ENCODE measurements around the gene CNTLN. TPM values are rescaled to one million over a fixed set of nuclear protein-coding genes. Genes with fewer than 3 reads are reported as not detected.

CNTLN gene
- total and polyA plus RNA-seq, 2 experiments from 2014 or later = 17.7 to 21.8 TPM

DNA sequence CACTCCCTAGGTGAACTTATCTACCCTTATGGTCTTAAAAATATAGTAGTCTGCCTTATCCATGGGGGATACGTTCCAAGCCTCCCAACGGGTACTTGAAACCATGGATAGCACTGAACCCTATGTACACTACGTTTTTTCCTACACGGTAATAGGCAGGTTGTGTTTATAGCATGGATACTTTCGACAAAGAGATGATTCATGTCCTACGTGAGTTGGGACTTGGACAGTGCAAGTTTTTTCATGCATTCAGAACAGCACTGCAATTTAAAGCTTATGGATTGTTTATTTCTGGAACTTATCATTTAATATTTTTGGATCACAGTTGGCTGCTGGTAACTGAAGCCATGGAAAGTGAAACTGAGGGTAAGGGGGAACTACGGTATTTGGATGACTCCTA lies 88.1 kb downstream of the CNTLN start:
- Mint-ChIP-seq H3K4me1 (no peaks in the 10 kb centered on the region; the same call in 2 of the 3 replicates), H3K36me3 (ENCODE audit: low read depth) (no peaks in the 10 kb centered on the region), H3K27me3 (ENCODE audit: insufficient read depth, low read depth, poor library complexity) (no peaks in the 10 kb centered on the region), H3K9me3 (no peaks in the 10 kb centered on the region), H3K27ac (no peak overlapping the region), H3K4me3 (no peak overlapping the region)
- no peaks in the 10 kb centered on the region for H3K27me3 ChIP-seq (ENCODE audit: insufficient read depth)
- ATAC-seq (no peak), DNase-seq (ENCODE audit: low spot score) (no peak)
- H3K4me3 ChIP-seq = no peak overlapping the region
- TF ChIP-seq CREB1 (CRISPR knock-in tag; IDR thresholded peaks at IDR 0.05; ENCODE audit: low read depth) (no peak), EZH2 (IDR thresholded peaks at IDR 0.05; ENCODE audit: low read depth, unreplicated experiment) (no peak), JUNB (IDR thresholded peaks at IDR 0.05; ENCODE audit: unreplicated experiment) (no peak), EZH2phosphoT487 (IDR thresholded peaks at IDR 0.05; ENCODE audit: unreplicated experiment) (no peak)
- TF ChIP-seq, protein P1, sequence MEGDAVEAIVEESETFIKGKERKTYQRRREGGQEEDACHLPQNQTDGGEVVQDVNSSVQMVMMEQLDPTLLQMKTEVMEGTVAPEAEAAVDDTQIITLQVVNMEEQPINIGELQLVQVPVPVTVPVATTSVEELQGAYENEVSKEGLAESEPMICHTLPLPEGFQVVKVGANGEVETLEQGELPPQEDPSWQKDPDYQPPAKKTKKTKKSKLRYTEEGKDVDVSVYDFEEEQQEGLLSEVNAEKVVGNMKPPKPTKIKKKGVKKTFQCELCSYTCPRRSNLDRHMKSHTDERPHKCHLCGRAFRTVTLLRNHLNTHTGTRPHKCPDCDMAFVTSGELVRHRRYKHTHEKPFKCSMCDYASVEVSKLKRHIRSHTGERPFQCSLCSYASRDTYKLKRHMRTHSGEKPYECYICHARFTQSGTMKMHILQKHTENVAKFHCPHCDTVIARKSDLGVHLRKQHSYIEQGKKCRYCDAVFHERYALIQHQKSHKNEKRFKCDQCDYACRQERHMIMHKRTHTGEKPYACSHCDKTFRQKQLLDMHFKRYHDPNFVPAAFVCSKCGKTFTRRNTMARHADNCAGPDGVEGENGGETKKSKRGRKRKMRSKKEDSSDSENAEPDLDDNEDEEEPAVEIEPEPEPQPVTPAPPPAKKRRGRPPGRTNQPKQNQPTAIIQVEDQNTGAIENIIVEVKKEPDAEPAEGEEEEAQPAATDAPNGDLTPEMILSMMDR (conservative IDR thresholded peaks at IDR 0.05; ENCODE audit: low read depth in 2 of 2) = no peak
- H3K27ac ChIP-seq (ENCODE audit: low read depth) = no peak overlapping the region
- H3K4me2 ChIP-seq = no peak overlapping the region
- H3K4me1 ChIP-seq (ENCODE audit: insufficient read depth) = peaks cover 9% of the 10 kb centered on the region
- no peaks in the 10 kb centered on the region for H3K9me2 ChIP-seq (ENCODE audit: insufficient read depth)
- peaks cover 3% of the 10 kb centered on the region; the same call in 1 of the 2 replicates for H3K79me2 ChIP-seq (replicated peaks; ENCODE audit: insufficient read depth)
- H2AFZ ChIP-seq = no peak overlapping the region
- H3F3A ChIP-seq (replicated peaks; ENCODE audit: low read depth) = no peaks in the 10 kb centered on the region
- no peaks in the 10 kb centered on the region for H3K36me3 ChIP-seq (ENCODE audit: insufficient read depth)
- H4K20me1 ChIP-seq (replicated peaks; ENCODE audit: insufficient read depth) = no peaks in the 10 kb centered on the region

DNA sequence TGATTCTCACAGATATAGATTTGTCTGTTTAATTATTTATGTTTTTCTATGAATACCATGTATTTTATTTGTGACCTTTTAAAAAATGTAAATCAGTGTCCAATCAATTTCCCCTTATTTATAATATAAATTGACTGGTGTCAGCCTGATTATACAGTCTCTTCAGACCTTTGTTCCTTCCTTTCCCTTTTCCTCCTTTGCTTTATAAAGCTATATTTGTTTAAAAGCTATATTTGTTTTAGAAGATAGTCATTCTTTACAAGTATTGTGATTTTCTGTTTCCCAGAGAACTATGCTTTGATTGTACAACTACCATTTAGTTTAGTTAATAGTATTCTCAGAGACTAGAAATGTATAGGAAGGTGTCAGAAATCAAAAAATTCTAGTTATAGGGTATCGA lies 90.6 kb downstream of the CNTLN start:
- no peak overlapping the region for H3K27ac ChIP-seq (ENCODE audit: low read depth)
- H3K9me3 Mint-ChIP-seq = no peaks in the 10 kb centered on the region
- TF ChIP-seq ZNF331 (CRISPR knock-in tag; IDR thresholded peaks at IDR 0.05; ENCODE audit: low read depth) (no peak), CREB1 (CRISPR knock-in tag; IDR thresholded peaks at IDR 0.05; ENCODE audit: low read depth) (no peak), JUNB (IDR thresholded peaks at IDR 0.05; ENCODE audit: unreplicated experiment) (no peak)
- H3K36me3 ChIP-seq (ENCODE audit: insufficient read depth) = no peaks in the 10 kb centered on the region
- DNase-seq (ENCODE audit: low spot score) = no peak
- H3K4me2 ChIP-seq = no peak overlapping the region
- H3K27me3 Mint-ChIP-seq (ENCODE audit: insufficient read depth, low read depth, poor library complexity) = no peaks in the 10 kb centered on the region
- peaks cover 5% of the 10 kb centered on the region for H3K4me1 Mint-ChIP-seq
- H3K4me3 Mint-ChIP-seq = no peak overlapping the region
- no peaks in the 10 kb centered on the region for H4K20me1 ChIP-seq (replicated peaks; ENCODE audit: insufficient read depth)
- no peak overlapping the region for H3K27ac Mint-ChIP-seq
- no peaks in the 10 kb centered on the region for H3K79me2 ChIP-seq (replicated peaks; ENCODE audit: insufficient read depth)
- no peak overlapping the region for H2AFZ ChIP-seq
- H3K4me3 ChIP-seq = no peak overlapping the region
- H3K27me3 ChIP-seq (ENCODE audit: insufficient read depth) = no peaks in the 10 kb centered on the region
- ATAC-seq = no peak
- H3K4me1 ChIP-seq (ENCODE audit: insufficient read depth) = no peaks in the 10 kb centered on the region
- no peaks in the 10 kb centered on the region for H3F3A ChIP-seq (replicated peaks; ENCODE audit: low read depth)
- no peaks in the 10 kb centered on the region for H3K9me2 ChIP-seq (ENCODE audit: insufficient read depth)
- no peaks in the 10 kb centered on the region for H3K36me3 Mint-ChIP-seq (ENCODE audit: low read depth)

DNA sequence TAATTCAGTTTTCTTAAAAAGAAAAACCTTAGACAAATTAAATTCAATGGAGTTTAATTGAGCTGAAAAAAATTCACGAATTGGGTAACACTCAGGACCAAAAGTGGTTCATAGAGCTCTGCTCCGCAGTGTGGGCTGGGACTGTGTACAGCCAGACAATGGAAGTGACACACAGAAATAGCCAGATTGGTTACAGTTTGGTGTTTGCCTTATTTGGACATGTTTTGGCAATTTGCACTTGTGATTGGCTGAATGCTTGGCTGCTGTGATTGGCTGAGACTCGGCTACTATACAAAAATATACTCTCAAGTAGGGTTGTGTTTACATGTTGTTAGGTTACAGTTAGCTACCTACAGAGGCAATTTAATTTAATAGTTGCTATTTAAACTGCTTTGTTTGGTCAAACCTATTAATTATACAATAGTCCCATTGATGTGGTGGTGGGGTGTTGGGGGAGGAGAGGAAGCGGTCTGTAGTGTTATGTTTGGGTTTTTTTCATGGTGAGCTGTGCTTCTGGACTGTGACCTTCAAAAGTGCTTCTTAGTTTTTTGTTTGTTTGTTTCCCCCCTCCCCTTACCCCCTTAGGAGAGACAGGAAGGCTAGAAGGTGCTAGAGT lies 95.2 kb downstream of the CNTLN start:
- no peaks in the 10 kb centered on the region for H3K9me2 ChIP-seq (ENCODE audit: insufficient read depth)
- H3K4me1 Mint-ChIP-seq = peaks cover 16% of the 10 kb centered on the region
- ATAC-seq (peak; percentile 55), DNase-seq (ENCODE audit: low spot score) (peak; percentile 7)
- H3K27me3 Mint-ChIP-seq (ENCODE audit: insufficient read depth, low read depth, poor library complexity) = no peaks in the 10 kb centered on the region
- H3K27ac ChIP-seq (ENCODE audit: low read depth) = no peak overlapping the region; the same call in 1 of the 2 replicates
- TF ChIP-seq STAT1 (IDR thresholded peaks at IDR 0.05; ENCODE audit: unreplicated experiment) (no peak), ZNF331 (CRISPR knock-in tag; IDR thresholded peaks at IDR 0.05; ENCODE audit: low read depth) (no peak)
- TF ChIP-seq, protein P2, sequence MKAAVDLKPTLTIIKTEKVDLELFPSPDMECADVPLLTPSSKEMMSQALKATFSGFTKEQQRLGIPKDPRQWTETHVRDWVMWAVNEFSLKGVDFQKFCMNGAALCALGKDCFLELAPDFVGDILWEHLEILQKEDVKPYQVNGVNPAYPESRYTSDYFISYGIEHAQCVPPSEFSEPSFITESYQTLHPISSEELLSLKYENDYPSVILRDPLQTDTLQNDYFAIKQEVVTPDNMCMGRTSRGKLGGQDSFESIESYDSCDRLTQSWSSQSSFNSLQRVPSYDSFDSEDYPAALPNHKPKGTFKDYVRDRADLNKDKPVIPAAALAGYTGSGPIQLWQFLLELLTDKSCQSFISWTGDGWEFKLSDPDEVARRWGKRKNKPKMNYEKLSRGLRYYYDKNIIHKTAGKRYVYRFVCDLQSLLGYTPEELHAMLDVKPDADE (IDR thresholded peaks at IDR 0.05) = no peak
- H3K27me3 ChIP-seq (ENCODE audit: insufficient read depth) = no peaks in the 10 kb centered on the region
- no peaks in the 10 kb centered on the region for H3K79me2 ChIP-seq (replicated peaks; ENCODE audit: insufficient read depth)
- no peak overlapping the region for H3K4me3 ChIP-seq
- H3K36me3 ChIP-seq (ENCODE audit: insufficient read depth) = no peaks in the 10 kb centered on the region
- H3K4me2 ChIP-seq = no peak overlapping the region
- peak overlapping the region; percentile 84 for H3K27ac Mint-ChIP-seq
- H4K20me1 ChIP-seq (replicated peaks; ENCODE audit: insufficient read depth) = no peaks in the 10 kb centered on the region
- H3K36me3 Mint-ChIP-seq (ENCODE audit: low read depth) = no peaks in the 10 kb centered on the region
- H2AFZ ChIP-seq = no peak overlapping the region
- no peak overlapping the region for H3K4me3 Mint-ChIP-seq
- no peaks in the 10 kb centered on the region for H3F3A ChIP-seq (replicated peaks; ENCODE audit: low read depth)
- peaks cover 5% of the 10 kb centered on the region; the same call in 1 of the 2 replicates for H3K4me1 ChIP-seq (ENCODE audit: insufficient read depth)
- no peaks in the 10 kb centered on the region for H3K9me3 Mint-ChIP-seq
